Activated CD4-positive, alpha-beta T cell treated with anti-CD3 and anti-CD28 coated beads, Interleukin-2, amount 50 U/mL, for 24 hours (primary cell): ENCODE data around the gene ANAPC1.
"Not testable (repeated sequence)": the region's sequence is repeated elsewhere in the genome, so short reads cannot be mapped to it uniquely, and the experiment has no call there.

ENCODE experiments used
- DNase-seq, 2 donors: peaks; one replicate each; pipeline ENCODE4 v3.0.0-alpha.2; 2020; ENCODE audit warnings: low read depth in 1 of 2, low spot score in 1 of 2

ANAPC1 gene, protein sequence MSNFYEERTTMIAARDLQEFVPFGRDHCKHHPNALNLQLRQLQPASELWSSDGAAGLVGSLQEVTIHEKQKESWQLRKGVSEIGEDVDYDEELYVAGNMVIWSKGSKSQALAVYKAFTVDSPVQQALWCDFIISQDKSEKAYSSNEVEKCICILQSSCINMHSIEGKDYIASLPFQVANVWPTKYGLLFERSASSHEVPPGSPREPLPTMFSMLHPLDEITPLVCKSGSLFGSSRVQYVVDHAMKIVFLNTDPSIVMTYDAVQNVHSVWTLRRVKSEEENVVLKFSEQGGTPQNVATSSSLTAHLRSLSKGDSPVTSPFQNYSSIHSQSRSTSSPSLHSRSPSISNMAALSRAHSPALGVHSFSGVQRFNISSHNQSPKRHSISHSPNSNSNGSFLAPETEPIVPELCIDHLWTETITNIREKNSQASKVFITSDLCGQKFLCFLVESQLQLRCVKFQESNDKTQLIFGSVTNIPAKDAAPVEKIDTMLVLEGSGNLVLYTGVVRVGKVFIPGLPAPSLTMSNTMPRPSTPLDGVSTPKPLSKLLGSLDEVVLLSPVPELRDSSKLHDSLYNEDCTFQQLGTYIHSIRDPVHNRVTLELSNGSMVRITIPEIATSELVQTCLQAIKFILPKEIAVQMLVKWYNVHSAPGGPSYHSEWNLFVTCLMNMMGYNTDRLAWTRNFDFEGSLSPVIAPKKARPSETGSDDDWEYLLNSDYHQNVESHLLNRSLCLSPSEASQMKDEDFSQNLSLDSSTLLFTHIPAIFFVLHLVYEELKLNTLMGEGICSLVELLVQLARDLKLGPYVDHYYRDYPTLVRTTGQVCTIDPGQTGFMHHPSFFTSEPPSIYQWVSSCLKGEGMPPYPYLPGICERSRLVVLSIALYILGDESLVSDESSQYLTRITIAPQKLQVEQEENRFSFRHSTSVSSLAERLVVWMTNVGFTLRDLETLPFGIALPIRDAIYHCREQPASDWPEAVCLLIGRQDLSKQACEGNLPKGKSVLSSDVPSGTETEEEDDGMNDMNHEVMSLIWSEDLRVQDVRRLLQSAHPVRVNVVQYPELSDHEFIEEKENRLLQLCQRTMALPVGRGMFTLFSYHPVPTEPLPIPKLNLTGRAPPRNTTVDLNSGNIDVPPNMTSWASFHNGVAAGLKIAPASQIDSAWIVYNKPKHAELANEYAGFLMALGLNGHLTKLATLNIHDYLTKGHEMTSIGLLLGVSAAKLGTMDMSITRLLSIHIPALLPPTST (N-terminal part only)

DNA sequence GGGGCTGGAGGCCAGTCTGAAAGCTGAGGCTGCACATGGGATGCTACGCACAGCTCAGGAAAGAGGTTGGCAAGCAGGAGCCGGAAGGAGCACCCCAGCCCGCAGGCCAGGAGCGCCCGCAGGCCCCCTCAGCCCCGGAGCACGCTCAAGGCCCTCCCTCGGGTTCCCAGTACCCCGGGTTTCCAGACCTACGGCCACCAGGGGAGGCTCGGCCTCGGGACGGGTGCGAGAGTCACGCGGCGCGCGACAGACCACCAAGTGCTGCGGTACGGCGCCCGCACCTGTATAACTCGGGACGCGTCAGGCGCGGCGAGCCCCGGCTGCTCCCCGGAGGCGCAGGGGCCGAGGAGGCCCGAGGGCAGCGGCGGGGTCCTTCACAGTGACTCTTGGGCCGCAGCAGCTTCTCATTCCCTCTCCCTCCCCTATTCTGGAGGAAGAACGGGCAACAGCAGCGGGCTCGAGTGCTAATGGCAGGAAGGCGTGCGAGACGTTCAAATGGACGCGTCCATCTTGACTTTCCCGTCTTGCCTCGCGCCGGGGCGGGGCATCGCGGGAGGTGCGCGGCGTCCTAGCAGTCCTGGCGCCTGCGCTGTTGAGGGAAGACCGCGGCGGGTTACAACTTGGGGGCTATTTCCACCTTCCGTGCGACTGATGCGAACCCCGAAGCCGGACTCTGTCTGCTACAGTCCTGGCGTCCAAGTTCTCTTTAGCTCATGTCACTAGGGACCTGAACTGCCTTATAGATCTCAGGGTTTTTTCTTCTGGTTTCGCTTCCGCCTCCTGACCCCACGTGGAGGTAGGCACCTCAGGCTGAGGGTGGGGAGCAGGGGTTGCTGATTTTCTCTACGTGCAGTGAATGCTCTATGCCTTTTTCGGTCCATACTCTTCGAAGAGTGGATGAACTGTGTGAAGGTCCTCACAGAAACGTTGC lies at the start of gene ANAPC1:
Gene ANAPC1, minus strand, starts transcription at position 533 of the 931 bp plus-strand sequence. CDS start 3,368 bp downstream, outside the sequence.
- DNase-seq, result peak; percentile 75 to 84

DNA sequence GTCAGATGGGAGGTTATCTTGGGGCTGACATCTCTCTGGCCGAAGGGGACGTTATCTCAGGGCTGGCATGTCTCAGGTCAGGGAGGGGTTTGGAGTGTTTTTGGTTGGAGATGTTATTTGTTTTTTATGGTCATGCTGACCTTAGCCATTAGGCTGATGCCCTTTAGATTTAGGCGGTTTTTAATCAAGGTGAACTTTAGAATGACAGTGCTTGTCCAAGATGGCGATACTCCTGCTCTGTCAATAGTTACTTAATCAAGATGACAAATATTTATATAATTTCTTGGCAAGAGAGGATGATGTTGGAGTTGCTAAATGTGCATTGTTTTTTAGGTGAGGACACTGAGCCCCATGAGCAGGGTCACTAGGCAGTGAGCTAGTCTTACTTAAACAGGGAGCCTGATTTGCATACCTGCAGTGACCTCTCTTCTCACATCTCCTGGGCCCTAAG lies 48.9 kb upstream of the ANAPC1 start:
- no peak for DNase-seq

DNA sequence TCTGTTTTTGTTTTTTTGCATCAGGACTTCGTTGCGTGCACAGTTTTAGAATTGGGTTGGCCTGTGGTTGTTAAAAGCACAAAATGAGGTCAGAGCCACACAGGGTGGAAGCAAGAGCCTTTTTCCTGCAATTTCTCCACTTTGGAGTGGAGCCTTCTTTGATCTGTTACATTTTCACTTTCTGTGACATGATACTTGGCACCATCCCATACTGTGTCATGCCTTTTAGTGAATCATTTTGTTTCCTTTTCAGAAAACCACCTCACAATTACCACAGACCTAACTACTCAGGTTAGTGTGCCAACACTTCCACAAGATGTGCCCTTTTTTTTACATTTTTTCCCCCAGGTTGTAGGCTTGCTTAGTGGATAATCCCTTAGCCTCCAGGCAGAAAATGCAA lies 46.9 kb upstream of the ANAPC1 start:
- peak in 1 of 2 donors; percentile 14 for DNase-seq

DNA sequence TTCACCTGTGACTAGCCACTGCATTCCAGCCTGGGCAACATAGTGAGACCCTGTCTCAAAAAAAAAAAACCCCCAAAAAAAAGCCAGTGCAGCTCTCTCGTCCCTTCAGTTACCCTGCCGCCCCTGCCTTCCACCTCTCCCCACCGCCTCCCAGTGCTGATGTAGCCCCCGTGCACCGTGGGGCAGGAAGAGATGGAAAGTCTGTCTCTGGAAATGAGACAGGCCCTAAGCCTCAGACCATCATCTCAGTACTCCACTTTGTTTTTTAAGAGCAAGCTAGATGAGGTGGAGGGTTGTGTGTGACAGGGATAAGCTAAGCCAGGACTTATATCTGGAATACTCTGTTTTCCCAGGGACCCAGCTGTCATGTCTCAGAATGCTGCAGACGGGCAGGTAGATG lies 46.4 kb upstream of the ANAPC1 start:
- no peak for DNase-seq

DNA sequence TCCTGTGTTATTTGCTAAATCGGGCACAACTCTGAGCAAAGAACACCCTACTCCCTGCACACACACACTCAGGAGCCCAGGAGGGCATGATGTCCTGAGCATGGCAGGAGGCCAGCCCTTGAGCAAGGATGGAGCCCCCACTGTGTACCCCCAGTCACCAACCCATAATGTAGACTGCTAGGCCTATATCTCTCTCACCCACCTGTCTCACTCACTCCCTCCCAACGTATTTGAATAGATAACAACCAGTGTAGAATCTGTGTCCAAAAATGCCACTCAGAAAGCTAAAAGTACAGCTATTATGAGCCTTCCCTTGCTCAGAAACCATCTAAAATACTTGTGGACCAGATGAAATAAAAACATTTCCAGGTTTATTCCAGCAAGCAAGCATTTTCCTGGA lies 43.7 kb upstream of the ANAPC1 start:
- no peak for DNase-seq

DNA sequence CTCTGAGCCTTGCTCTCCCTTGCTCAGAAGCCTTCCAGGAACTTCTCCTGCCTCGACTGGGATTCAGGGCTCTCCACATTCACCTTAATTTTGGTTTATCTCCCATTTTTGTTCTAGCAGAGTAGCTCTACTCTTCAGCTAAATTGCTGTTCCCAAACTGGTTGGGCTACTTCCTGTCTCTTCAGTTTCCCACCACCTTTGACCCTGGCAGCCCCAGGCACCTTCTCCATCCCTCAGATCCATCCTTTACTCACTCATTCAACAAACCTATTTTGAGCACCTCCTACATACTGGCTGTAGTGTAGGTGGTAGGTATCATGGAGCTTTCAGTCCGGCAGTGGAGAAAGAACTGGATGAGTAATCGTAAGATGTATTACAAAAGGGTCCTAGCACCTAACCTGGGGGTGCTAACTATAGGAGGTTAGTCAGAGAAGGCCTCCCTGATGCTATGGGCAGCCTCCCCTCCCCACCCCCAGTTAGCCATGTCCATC lies 40.7 kb upstream of the ANAPC1 start:
- no peak for DNase-seq

DNA sequence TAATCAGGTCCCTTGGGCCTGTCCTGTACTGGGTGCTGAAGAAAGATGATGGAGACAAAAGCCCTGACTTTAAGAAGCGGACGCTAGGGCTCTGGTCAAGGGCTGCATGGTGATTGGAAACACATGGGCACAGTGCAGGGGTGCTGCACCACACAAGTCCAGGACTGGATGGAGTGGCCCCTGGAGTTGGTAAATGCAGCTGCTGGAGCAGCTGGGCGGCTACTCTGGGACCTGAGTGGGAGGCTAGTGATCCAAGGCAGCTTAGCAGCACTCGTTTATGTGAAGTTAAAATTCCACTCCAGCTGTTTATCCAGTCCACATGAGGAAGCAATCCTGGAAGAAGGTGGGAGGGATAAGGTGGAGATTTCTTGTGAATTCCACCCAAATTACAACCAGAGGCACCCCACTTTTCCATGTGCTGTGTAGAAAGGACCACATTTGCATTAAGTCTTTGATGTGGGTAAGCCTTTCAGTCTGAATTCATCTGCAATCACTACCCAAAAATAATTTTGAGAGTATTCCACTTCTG lies 39.3 kb upstream of the ANAPC1 start:
- no peak for DNase-seq

DNA sequence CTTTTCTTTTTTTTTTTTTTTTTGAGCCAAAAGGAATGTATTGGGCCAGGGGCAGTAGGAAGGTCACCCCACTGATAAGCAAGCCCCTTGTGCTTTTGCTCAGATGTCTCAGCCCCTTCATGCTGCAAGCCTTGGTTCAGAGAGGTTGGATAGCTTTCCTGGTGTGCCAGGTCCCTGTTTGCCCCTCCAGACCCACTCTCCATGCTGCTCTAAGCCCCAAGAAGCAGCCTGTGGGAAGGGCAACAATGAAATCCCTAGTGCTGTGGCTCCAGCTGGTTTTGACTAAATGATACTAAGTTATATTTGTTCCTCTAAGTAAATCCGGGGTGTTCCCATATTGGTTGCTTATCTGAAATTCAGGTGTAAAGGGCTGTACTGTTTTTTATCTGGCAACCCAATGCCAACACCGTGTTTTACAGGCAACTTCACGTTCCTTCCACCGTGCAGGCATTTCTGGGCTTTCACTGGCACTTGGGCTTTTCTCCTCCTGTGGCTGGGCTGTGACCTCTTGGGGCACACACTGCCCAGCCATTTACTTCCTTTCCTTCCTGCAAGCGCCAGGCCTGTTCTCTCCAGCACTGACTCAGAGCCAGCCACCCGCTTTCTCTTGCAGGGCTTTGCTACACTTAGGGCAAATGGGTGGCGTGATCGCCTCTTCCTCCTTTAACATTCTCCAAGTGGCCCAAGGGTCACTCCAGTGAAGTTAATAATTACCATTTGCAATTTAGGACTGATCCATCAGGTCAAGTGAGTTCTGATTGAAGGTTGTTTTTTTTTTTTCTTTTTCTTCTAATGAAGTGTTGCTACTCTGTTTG lies 36.0 kb upstream of the ANAPC1 start:
- no peak for DNase-seq

DNA sequence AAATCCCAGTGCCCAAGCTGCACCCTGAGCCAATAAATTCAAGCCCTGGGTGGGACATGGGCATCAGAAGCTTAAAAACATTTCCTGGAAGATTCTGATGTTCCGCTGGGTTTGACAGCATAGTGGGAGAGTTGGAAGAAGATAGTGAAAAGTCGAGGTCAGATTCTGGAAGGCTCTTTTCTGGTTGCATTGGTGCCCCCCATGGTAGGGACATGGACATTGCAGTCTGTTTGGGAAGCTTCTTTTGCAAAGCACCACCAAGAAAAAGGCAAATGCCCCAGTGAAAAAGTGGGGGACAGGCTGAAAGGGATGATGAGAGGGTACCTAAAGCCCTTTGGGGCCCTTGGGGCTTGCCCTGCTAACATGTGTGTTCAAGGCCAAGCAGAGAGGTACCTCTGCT lies 35.4 kb upstream of the ANAPC1 start:
- DNase-seq, result no peak

DNA sequence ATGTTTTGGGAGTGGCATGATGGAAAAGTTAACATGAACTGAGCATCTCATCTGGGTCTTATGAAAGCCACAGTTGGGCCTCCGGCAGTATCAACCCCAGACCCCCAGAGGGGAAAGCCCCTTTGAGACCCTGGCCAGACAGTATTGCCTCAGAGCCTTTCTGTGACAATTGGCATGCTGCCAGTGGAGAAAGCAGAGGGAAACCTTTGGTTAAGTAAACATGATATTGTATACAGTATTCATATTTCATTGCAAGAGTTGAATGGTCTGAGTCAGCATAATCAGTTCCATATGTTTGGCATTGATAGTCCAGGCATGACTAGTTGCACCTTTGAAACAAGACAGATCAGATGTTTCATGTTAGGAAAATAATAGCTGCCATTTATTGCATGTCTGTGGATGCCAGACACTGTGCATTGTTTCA lies 34.4 kb upstream of the ANAPC1 start:
- no peak for DNase-seq

DNA sequence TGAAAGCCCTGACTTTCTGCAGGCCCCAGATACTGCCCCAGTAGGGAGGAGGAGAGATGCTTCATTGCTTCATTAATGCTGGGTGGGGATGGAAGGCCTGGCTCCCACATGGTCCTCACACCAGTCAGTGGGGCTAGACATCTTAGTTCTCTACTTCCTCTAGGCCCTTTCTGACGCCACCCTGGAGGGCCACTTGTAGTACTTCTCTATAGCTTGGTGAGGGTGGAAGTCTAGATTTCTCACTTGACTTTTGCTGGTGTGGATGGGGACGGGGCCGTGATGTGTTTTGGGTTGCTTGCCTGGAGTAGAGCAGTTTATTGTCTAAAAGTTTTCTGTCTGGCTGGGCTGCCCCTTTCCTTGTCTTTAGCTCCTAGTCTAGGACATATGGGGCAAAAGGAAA lies 33.1 kb upstream of the ANAPC1 start:
- DNase-seq, result no peak

DNA sequence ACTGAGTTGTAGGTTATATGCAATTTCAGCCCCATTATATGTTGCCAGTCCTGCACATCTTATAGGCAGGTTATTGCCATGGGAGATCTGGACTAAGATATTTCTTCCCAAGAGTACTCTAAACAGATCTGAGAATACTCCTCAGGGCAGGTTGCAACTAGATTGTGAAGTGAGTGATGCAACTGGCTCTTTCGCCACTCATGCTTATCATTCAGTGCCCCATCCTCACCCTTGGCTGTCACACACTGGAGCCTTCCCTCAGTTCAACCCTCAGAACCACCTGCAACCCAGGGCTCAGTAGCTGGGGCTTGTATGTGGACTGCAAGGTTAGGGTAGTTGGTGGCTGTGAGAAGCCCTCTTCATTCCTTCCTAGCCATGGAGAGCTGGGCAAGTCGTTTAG lies 28.6 kb upstream of the ANAPC1 start:
- DNase-seq, result no peak

DNA sequence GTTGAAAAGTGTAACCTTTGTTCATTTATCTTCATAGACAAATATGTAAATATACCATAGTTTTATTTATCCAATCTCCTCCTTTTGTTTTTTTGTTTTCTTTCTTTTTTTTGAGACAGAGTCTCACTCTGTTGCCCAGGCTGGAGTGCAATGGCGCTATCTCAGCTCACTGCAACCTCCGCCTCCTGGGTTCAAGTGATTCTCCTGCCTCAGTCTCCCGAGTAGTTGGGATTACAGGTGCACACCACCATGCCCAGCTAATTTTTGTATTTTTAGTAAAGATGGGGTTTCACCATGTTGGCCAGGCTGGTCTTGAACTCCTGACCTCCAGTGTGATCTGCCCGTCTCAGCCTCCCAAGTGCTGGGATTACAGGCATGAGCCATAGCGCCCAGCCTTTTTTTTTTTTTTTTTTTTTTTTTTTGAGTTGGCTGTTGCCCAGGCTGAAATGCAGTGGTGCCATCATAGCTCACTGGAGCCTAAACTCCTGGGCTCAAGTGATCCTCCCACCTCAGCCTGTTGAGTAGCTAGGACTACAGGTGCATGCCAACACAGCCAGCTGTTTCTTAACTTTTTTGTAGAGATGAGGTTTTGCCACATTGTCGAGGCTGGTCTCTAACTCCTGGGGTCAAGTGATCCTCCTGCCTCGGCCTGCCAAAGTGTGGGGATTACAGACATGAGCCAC lies 27.4 kb upstream of the ANAPC1 start:
- not testable (repeated sequence) for DNase-seq

DNA sequence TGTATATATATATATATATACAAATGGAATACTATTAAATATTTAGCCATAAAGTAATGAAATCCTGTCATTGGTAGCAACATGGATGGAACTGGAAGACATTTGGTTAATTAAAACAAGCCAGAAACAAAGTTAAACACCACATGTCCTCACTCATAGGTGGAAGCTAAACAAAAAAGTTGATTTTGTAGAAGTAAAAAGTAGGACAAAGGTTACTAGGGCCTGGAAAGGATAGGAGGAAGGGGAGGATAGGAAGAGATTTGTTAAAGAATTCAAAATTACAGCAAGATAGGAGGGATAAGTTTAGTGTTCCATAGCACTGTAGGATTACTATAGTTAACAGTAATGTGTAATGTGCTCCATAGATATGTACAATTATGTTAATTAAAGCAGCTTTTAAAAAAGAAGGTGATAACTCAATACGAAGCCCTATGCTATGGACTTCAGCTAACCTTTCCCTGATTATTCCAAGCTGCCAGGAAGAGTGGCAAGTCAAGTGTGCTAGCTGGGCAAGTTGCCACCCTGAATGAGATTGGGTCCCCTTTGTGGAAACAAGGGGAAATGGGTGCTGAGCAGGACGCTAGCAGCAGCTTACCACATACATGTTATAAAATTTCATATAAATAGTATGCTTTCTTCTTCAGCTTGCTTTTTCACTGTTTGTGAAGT lies 26.8 kb upstream of the ANAPC1 start:
- no peak for DNase-seq

DNA sequence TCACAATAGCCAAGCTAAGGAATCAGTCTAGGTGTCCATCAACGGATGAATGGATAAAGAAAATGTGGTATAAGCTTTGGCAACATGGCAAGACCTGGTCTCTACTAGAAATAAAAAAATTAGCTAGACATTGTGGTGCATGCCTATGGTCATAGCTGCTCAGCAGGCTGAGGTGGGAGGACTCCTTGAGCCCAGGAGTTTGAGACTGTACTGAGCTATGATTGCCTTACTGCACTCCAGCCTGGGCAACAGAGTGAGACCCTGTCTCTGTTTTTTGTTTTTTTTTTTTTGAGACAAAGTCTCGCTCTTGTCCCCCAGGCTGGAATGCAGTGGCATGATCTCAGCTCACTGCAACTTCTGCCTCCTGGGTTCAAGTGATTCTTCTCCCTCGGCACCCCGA lies 26.0 kb upstream of the ANAPC1 start:
- DNase-seq, result not testable (repeated sequence)

DNA sequence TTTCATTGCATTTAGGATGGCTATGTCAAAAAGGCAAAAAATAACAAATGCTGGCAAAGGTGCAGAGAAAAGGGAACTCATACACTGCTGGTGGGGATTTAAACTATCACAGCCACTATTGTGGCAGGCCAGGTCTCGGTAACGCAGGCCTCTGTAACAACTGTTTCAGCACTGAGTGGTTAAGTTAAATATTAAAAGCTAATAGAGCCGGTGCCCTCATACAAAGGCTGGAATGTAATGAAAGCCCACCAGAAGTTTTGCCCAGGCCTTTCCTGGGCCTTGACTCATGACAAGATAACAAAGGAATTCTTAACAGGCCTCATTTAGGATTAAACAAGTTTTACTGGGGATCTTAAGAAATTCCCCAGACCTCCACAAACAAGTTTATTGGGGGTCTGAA lies 25.1 kb upstream of the ANAPC1 start:
- DNase-seq, result no peak

DNA sequence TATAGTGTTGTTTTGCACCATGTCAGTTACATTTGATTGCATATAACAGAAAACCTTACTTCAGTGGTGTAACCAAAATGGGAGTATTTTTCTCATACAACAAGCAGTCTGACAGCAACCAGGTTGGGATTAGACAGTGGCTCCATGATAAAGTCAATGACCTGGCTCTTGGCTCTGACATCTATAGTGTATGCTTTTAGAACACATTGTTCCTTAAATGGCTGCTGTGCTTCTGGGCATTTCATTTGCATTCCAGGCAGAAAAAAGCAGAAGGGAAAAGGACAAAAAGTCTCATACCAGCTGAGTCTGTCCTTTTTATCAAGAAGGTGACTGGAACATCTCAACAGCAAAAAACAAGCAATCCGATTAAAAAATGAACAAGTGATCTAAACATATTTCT lies 24.6 kb upstream of the ANAPC1 start:
- no peak for DNase-seq
